Testis (tissue), 5 donors: Measurements from ENCODE around the gene RAD51. TPM values are rescaled to one million over a fixed set of nuclear protein-coding genes. Genes with fewer than 3 reads are reported as not detected.

Source experiments
- DNase-seq: peaks from one replicate; pipeline ENCODE4 v3.0.0-alpha.2; 2019
- H3K27ac ChIP-seq, 2 donors: fragments of 200-600 bp; sonication (generic); one replicate each; pipeline ENCODE4 v1.5.1; 2019
- H3K27me3 ChIP-seq: fragments of 200-600 bp; sonication (generic); one replicate; pipeline ENCODE4 v1.5.1; 2019
- H3K36me3 ChIP-seq: fragments of 200-600 bp; sonication (generic); one replicate; pipeline ENCODE4 v1.5.1; 2017; ENCODE audit warnings: low read depth; ENCODE audit errors: missing control alignments
- H3K4me1 ChIP-seq: fragments of 200-600 bp; sonication (generic); one replicate; pipeline ENCODE4 v1.5.1; 2019
- H3K4me3 ChIP-seq, 2 donors: fragments of 200-600 bp; sonication (generic); one replicate each; pipeline ENCODE4 v1.5.1; 2017 to 2019
- H3K9me3 ChIP-seq: fragments of 200-600 bp; sonication (generic); one replicate; pipeline ENCODE4 v1.5.1; 2017
- POLR2A ChIP-seq: fragments of 450-650 bp; IDR thresholded peaks from one replicate; pipeline ENCODE4 v1.6.1; 2017; ENCODE audit warnings: antibody characterized with exemption, mild to moderate bottlenecking, moderate library complexity
- WGBS, 2 donors: methylation state at CpG; one replicate each; pipeline ENCODE4 v1.1.5; 2018; 5-methylcytosine and 5-hydroxymethylcytosine counted together
- intact Hi-C: fragments of 100-400 bp; cut with DNase I; formaldehyde crosslinking; loops from one replicate; pipeline ENCODE4 v1.15.1; 2023; ENCODE audit warnings: low total_unique reads
- long read RNA-seq, 2 donors: transcript quantifications; one replicate each; lab custom pipeline, GENCODE V29; 2026
- polyA plus RNA-seq: library from polyadenylated mRNA; stranded (reverse); fragments of 350-450 nt; fragmentation: Illumina TruSeq; extraction: RNeasy Lipid Tissue Mini Kit (QIAGEN cat#74804); gene quantifications from one replicate; pipeline ENCODE4 v1.2.3, GENCODE V29; 2014; ENCODE audit warnings: low read depth, low replicate concordance; ENCODE audit not compliant: insufficient read depth
- total RNA-seq, 2 donors: library from RNA; depleted of rRNA; stranded (reverse); fragments of >200 nt; gene quantifications; one replicate each; pipeline ENCODE4 v1.2.3, GENCODE V29; 2016
- TF ChIP-seq, protein P1 (sequence below), 3 experiments: fragments of 450-650 bp in 2 of 3; fragments of 200-600 bp in 1 of 3; sonication (generic) in 1 of 3; IDR thresholded peaks; one replicate each; pipeline ENCODE4 v1.5.1; 2016 to 2019; ENCODE audit warnings: antibody characterized with exemption in 3 of 3, mild to moderate bottlenecking in 2 of 3, moderate library complexity in 1 of 3

The RAD51 gene
- total RNA-seq (10 to 100 TPM; 13.8 to 16.9 TPM), polyA plus RNA-seq (76.1 TPM)
- long read RNA-seq, donor 1, transcript RAD51-201 (10 exons, 2,449 nt) = major isoform, 6 of 6 reads
- long read RNA-seq, donor 1, partial matches to known transcripts = 0 of 6 reads
- long read RNA-seq, donor 1, other reads (novel, unspliced or antisense) = 0 of 6 reads
- long read RNA-seq, donor 2, partial matches to known transcripts = 0 of 4 reads
- long read RNA-seq, donor 2, other reads (novel, unspliced or antisense) = 0 of 4 reads

DNA sequence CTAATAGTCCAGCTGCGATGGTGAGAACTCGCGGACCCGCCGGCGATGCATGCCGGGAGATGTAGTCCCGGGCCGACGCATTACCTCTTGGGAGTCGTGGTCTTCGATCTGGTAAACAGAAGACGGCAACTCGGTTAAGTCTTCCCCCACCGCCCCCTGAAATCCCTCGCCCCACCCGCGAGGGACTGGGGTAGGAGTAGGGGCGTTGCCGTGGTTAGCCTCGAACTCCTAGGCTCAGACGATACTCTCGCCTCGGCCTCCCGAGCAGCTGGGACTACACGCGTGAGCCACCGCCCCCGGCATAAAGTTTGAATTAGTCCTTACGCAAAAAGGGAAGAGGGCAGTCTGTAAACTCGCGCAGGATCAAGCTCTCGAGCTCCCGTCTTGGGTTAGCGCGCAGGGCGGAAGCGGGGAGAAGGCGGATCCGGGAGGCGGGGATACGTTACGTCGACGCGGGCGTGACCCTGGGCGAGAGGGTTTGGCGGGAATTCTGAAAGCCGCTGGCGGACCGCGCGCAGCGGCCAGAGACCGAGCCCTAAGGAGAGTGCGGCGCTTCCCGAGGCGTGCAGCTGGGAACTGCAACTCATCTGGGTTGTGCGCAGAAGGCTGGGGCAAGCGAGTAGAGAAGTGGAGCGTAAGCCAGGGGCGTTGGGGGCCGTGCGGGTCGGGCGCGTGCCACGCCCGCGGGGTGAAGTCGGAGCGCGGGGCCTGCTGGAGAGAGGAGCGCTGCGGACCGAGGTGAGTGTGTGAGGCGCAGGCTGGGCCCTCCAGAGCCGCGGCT lies at the start of gene RAD51:
RAD51 (plus strand) TSS at position 487 of the 781 bp plus-strand sequence. CDS start 3,585 bp downstream, outside the sequence.
- TF ChIP-seq, protein P1, sequence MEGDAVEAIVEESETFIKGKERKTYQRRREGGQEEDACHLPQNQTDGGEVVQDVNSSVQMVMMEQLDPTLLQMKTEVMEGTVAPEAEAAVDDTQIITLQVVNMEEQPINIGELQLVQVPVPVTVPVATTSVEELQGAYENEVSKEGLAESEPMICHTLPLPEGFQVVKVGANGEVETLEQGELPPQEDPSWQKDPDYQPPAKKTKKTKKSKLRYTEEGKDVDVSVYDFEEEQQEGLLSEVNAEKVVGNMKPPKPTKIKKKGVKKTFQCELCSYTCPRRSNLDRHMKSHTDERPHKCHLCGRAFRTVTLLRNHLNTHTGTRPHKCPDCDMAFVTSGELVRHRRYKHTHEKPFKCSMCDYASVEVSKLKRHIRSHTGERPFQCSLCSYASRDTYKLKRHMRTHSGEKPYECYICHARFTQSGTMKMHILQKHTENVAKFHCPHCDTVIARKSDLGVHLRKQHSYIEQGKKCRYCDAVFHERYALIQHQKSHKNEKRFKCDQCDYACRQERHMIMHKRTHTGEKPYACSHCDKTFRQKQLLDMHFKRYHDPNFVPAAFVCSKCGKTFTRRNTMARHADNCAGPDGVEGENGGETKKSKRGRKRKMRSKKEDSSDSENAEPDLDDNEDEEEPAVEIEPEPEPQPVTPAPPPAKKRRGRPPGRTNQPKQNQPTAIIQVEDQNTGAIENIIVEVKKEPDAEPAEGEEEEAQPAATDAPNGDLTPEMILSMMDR (IDR thresholded peaks at IDR 0.05) = no peak
- no peak for TF ChIP-seq POLR2A
- peak; percentile 96 for DNase-seq
- 0 to 1% methylated on average over 28 to 81 of the region's 81 CpGs for WGBS, 2 donors
- Histone ChIP-seq H3K27me3 (no peaks in the 10 kb centered on the region), H3K36me3 (no peaks in the 10 kb centered on the region), H3K4me3 (peak within 1 kb of the TSS; percentile 64 to 92), H3K27ac (peak within 1 kb of the TSS; percentile 99 to 100), H3K9me3 (no peaks in the 10 kb centered on the region), H3K4me1 (peaks cover 12% of the 10 kb centered on the region)
- intact Hi-C loops = no loop called here

DNA sequence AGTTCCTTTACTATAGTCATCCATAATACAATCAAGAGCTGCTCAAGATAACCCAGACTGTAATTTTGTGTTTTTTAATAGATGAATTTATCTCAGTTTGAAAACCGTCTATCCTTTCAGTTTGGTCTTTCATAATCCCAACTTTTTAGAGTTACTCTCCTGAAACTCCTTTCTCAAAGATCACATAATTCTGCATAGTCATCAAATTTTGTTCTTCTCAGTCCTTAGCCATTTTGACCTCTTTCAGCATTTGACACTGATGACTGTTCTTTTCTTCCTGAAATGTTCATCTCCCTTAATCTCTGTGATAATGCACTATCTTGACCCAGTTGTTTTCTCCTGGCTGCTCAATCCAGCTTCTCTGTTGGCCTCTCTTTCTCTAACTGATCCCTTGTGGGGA lies 47.5 kb upstream of the RAD51 start:
- intact Hi-C loops = no loop called here
- Histone ChIP-seq H3K4me1 (no peaks in the 10 kb centered on the region), H3K27me3 (no peaks in the 10 kb centered on the region), H3K4me3 (no peak overlapping the region), H3K9me3 (no peaks in the 10 kb centered on the region), H3K27ac (no peak overlapping the region), H3K36me3 (no peaks in the 10 kb centered on the region)
- DNase-seq = no peak
- TF ChIP-seq POLR2A = no peak
- TF ChIP-seq, protein P1 (IDR thresholded peaks at IDR 0.05) = no peak
- 84 to 94% methylated on average over 1 of the region's 1 CpG for WGBS, 2 donors

GRCh38 chr15:40650479-40650878 lies 44.5 kb upstream of the RAD51 start:
- intact Hi-C loops = no loop called here

GRCh38 chr15:40660686-40661085 lies 34.3 kb upstream of the RAD51 start:
- H3K27me3 ChIP-seq = no peaks in the 10 kb centered on the region
- DNase-seq = no peak
- intact Hi-C loops = no loop called here
- no peak for TF ChIP-seq POLR2A
- TF ChIP-seq, protein P1 (IDR thresholded peaks at IDR 0.05) = no peak
- 77 to 86% methylated on average over 5 of the region's 5 CpGs for WGBS, 2 donors
- no peaks in the 10 kb centered on the region for H3K4me1 ChIP-seq
- H3K9me3 ChIP-seq = no peaks in the 10 kb centered on the region
- no peak overlapping the region for H3K4me3 ChIP-seq
- H3K27ac ChIP-seq = no peak overlapping the region
- no peaks in the 10 kb centered on the region for H3K36me3 ChIP-seq

More at GRCh38 chr15:40650479-40650878, 44.5 kb upstream of the RAD51 start:
- no peak for DNase-seq
- Histone ChIP-seq H3K9me3 (no peaks in the 10 kb centered on the region), H3K4me3 (no peak overlapping the region), H3K27ac (no peak overlapping the region), H3K27me3 (no peaks in the 10 kb centered on the region), H3K4me1 (no peaks in the 10 kb centered on the region), H3K36me3 (no peaks in the 10 kb centered on the region)
- TF ChIP-seq, protein P1 (IDR thresholded peaks at IDR 0.05) = no peak
- TF ChIP-seq POLR2A = no peak
